ENCODE data around the gene EXD3. TPM values are rescaled to one million over a fixed set of nuclear protein-coding genes. Genes with fewer than 3 reads are reported as not detected.

The EXD3 gene
- polyA plus RNA-seq, 1 of the 3 experiments (the other 2 are of a cell fraction): 11.5 TPM

DNA sequence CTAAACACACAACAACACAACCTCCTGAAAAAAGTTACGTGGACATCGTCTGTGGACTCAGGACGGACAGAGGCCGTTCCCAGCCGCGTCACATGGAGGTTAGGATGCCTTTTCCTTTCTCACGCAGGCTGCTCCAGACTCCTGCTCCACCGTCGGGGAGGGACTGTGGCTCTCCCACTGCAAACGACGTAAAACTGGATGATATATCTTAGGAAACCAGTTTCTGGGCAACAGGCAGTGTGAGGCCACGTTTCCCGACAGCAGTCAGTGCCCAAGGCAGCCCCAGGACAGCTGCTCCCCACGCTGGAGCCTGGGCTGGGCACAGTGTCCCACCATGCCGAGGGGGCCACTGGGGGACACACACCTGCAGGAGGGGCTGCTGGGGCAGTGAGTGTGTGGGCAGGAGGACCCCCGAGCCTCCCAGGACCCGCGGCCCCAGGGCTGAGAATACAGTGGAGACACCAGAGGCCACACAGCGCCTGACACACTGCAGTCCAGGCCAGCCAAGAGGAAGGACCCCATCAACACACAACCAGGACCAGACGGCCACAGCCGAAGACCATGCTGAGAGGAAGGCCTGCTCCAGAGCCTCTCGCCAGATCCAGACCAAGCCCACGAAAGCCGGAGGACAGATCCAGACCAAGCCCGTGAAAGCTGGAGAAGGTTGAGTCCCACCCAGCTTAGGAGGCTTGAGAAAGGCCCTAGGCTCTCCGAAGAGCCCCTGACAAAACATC, 26.2 kb downstream of the EXD3 start:
- Histone ChIP-seq H2AFZ (ENCODE audit: low read depth) (no peak overlapping the region), H3F3A (replicated peaks; ENCODE audit: insufficient read depth) (no peaks in the 10 kb centered on the region), H3K4me2 (no peak overlapping the region), H3K9ac (no peak overlapping the region), H3K79me2 (ENCODE audit: insufficient read depth) (no peaks in the 10 kb centered on the region), H3K4me1 (ENCODE audit: control insufficient read depth in 1 of 2, insufficient read depth in 2 of 2, low read depth in 1 of 2, low read length in 1 of 2) (no peaks in the 10 kb centered on the region), H4K20me1 (ENCODE audit: insufficient read depth) (no peaks in the 10 kb centered on the region), H3K9me3 (no peaks in the 10 kb centered on the region), H3K27me3 (ENCODE audit: insufficient read depth) (no peaks in the 10 kb centered on the region), H3K36me3 (replicated peaks in 1 of 2; ENCODE audit: control insufficient read depth in 1 of 2, insufficient read depth in 2 of 2, low read length in 1 of 2) (no peaks in the 10 kb centered on the region), H3K9me2 (no peaks in the 10 kb centered on the region), H3K27ac (ENCODE audit: low read depth in 2 of 2, low read length in 1 of 2) (no peak overlapping the region), H3K4me3 (ENCODE audit: low read depth in 2 of 2, low read length in 1 of 2) (no peak overlapping the region)
- no peak for DNase-seq
- WGBS (ENCODE audit: low lambda C conversion rate): 83% methylated on average over 6 of the region's 26 CpGs
- CTCF ChIA-PET: interaction anchor here (1.1 kb wide), 1 partner anchor 94 kb away, joined by 6 read pairs; no protein-coding TSS in a partner anchor
- TF ChIP-seq JUND (IDR thresholded peaks at IDR 0.05): no peak
- TF ChIP-seq FOXJ3 (CRISPR knock-in tag; IDR thresholded peaks at IDR 0.05): no peak
- TF ChIP-seq ZBTB33 (IDR thresholded peaks at IDR 0.05; ENCODE audit: borderline replicate concordance, low read depth): no peak
- POLR2A ChIA-PET: no interaction called here

GRCh38 chr9:137396227-137396626, 26.7 kb downstream of the EXD3 start:
- 79% methylated on average over 6 of the region's 15 CpGs for WGBS (ENCODE audit: low lambda C conversion rate)
- Histone ChIP-seq H3K36me3 (replicated peaks in 1 of 2; ENCODE audit: control insufficient read depth in 1 of 2, insufficient read depth in 2 of 2, low read length in 1 of 2) (no peaks in the 10 kb centered on the region), H3K9me2 (no peaks in the 10 kb centered on the region), H3K4me1 (ENCODE audit: control insufficient read depth in 1 of 2, insufficient read depth in 2 of 2, low read depth in 1 of 2, low read length in 1 of 2) (no peaks in the 10 kb centered on the region), H3K9me3 (no peaks in the 10 kb centered on the region), H3K4me2 (no peak overlapping the region), H3K79me2 (ENCODE audit: insufficient read depth) (no peaks in the 10 kb centered on the region), H3K27ac (ENCODE audit: low read depth in 2 of 2, low read length in 1 of 2) (no peak overlapping the region), H3F3A (replicated peaks; ENCODE audit: insufficient read depth) (no peaks in the 10 kb centered on the region), H2AFZ (ENCODE audit: low read depth) (no peak overlapping the region), H4K20me1 (ENCODE audit: insufficient read depth) (no peaks in the 10 kb centered on the region), H3K27me3 (ENCODE audit: insufficient read depth) (no peaks in the 10 kb centered on the region), H3K4me3 (ENCODE audit: low read depth in 2 of 2, low read length in 1 of 2) (no peak overlapping the region), H3K9ac (no peak overlapping the region)
- CTCF ChIA-PET: interaction anchor here (0.5 kb wide), 1 partner anchor 40 kb away, joined by 3 read pairs; no protein-coding TSS in a partner anchor
- TF ChIP-seq RAD21 (IDR thresholded peaks at IDR 0.05; ENCODE audit: low read length) (no peak), RFX5 (IDR thresholded peaks at IDR 0.05; ENCODE audit: low read length) (no peak), SMC3 (IDR thresholded peaks at IDR 0.05; ENCODE audit: low read depth, low read length) (no peak), POLR2AphosphoS5 (IDR thresholded peaks at IDR 0.05; ENCODE audit: low read depth, low read length) (no peak), MAX (IDR thresholded peaks at IDR 0.05; ENCODE audit: low read depth) (no peak), MXI1 (IDR thresholded peaks at IDR 0.05; ENCODE audit: low read depth, low read length) (no peak), FOSL2 (IDR thresholded peaks at IDR 0.05; ENCODE audit: borderline replicate concordance, low read depth) (no peak), ELF1 (IDR thresholded peaks at IDR 0.05) (no peak), FOXM1 (IDR thresholded peaks at IDR 0.05; ENCODE audit: low read depth) (no peak), PBX3 (IDR thresholded peaks at IDR 0.05) (no peak), RCOR1 (IDR thresholded peaks at IDR 0.05; ENCODE audit: low read length) (no peak), TAF1 (IDR thresholded peaks at IDR 0.05; ENCODE audit: borderline replicate concordance, low read depth, low read length) (no peak)
- TF ChIP-seq, protein P1, sequence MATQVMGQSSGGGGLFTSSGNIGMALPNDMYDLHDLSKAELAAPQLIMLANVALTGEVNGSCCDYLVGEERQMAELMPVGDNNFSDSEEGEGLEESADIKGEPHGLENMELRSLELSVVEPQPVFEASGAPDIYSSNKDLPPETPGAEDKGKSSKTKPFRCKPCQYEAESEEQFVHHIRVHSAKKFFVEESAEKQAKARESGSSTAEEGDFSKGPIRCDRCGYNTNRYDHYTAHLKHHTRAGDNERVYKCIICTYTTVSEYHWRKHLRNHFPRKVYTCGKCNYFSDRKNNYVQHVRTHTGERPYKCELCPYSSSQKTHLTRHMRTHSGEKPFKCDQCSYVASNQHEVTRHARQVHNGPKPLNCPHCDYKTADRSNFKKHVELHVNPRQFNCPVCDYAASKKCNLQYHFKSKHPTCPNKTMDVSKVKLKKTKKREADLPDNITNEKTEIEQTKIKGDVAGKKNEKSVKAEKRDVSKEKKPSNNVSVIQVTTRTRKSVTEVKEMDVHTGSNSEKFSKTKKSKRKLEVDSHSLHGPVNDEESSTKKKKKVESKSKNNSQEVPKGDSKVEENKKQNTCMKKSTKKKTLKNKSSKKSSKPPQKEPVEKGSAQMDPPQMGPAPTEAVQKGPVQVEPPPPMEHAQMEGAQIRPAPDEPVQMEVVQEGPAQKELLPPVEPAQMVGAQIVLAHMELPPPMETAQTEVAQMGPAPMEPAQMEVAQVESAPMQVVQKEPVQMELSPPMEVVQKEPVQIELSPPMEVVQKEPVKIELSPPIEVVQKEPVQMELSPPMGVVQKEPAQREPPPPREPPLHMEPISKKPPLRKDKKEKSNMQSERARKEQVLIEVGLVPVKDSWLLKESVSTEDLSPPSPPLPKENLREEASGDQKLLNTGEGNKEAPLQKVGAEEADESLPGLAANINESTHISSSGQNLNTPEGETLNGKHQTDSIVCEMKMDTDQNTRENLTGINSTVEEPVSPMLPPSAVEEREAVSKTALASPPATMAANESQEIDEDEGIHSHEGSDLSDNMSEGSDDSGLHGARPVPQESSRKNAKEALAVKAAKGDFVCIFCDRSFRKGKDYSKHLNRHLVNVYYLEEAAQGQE (IDR thresholded peaks at IDR 0.05; ENCODE audit: low read depth, low read length): no peak
- POLR2A ChIA-PET: no interaction called here
- DNase-seq: no peak

All from SK-N-SH (cell line).